Epithelial cell of proximal tubule (primary cell): Measurements from ENCODE around the gene RNASE13. TPM values are rescaled to one million over a fixed set of nuclear protein-coding genes. Genes with fewer than 3 reads are reported as not detected.

Experiments
- DNase-seq: peaks from one replicate; pipeline ENCODE4 v3.0.0-alpha.2; 2011; ENCODE audit warnings: low read depth
- H3K4me3 ChIP-seq: 2 replicates; pipeline ENCODE4 v1.5.1; 2011; ENCODE audit warnings: low read depth, mild to moderate bottlenecking, low read length
- CTCF ChIP-seq: conservative IDR thresholded peaks from 2 replicates; pipeline ENCODE4 v1.5.1; 2012; ENCODE audit warnings: low read depth, mild to moderate bottlenecking, low read length
- total RNA-seq: library from RNA; depleted of rRNA; stranded (reverse); fragments of >200 nt; gene quantifications from 2 replicates; pipeline ENCODE4 v1.2.3, GENCODE V29; 2015

RNASE13 gene
- total RNA-seq, 1 donor from 2014 or later: not detected

GRCh38 chr14:21033133-21033698 is 1.4 kb downstream of the RNASE13 start:
- no peak for DNase-seq
- TF ChIP-seq CTCF: no peak
- H3K4me3 ChIP-seq: no peak overlapping the region

GRCh38 chr14:21032326-21033132 is 2.1 kb downstream of the RNASE13 start:
- DNase-seq: no peak
- no peak overlapping the region for H3K4me3 ChIP-seq
- no peak for TF ChIP-seq CTCF

- no peak for DNase-seq
These were observed 4.1 kb downstream of the RNASE13 start for GRCh38 chr14:21030531-21030930.

GRCh38 chr14:21029917-21030316 is 4.7 kb downstream of the RNASE13 start, which contains the start of gene TPPP2:
Gene TPPP2 (plus strand): TSS chr14:21030217. CDS start chr14:21030582, 365 bp downstream.
- no peak for DNase-seq
- TF ChIP-seq CTCF: no peak
- no peak within 1 kb of the TSS for H3K4me3 ChIP-seq

More at GRCh38 chr14:21030531-21030930, 4.1 kb downstream of the RNASE13 start:
- no peak overlapping the region for H3K4me3 ChIP-seq
- TF ChIP-seq CTCF: no peak

- no peak for TF ChIP-seq CTCF
- H3K4me3 ChIP-seq: no peak overlapping the region
- no peak for DNase-seq
These were observed 7.7 kb downstream of the RNASE13 start for GRCh38 chr14:21026988-21027315.

GRCh38 chr14:21026274-21026987 is 8.2 kb downstream of the RNASE13 start:
- H3K4me3 ChIP-seq: no peak overlapping the region
- no peak for TF ChIP-seq CTCF
- DNase-seq: no peak
